Progenitor cell of endocrine pancreas (in vitro differentiated cells): ENCODE measurements around the gene IGFBP6. TPM values are rescaled to one million over a fixed set of nuclear protein-coding genes. Genes with fewer than 3 reads are reported as not detected.

Experiments
- DNase-seq: peaks from one replicate; pipeline ENCODE4 v3.0.0; 2021; ENCODE audit warnings: low spot score; ENCODE audit not compliant: unreplicated experiment
- H3K27ac Mint-ChIP-seq: 2 replicates; pipeline ENCODE4 v1.8.0; 2021; ENCODE audit warnings: mild to moderate bottlenecking, moderate library complexity, mixed read lengths
- H3K27me3 Mint-ChIP-seq: 2 replicates; pipeline ENCODE4 v1.8.0; 2021; ENCODE audit warnings: mixed read lengths
- H3K36me3 Mint-ChIP-seq: 2 replicates; pipeline ENCODE4 v1.8.0; 2022; ENCODE audit warnings: mixed read lengths; ENCODE audit not compliant: insufficient read depth
- H3K4me1 Mint-ChIP-seq: 2 replicates; pipeline ENCODE4 v1.8.0; 2021; ENCODE audit warnings: low read depth, mixed read lengths
- H3K4me3 Mint-ChIP-seq: 2 replicates; pipeline ENCODE4 v1.8.0; 2021; ENCODE audit warnings: low read depth, mild to moderate bottlenecking, moderate library complexity, mixed read lengths
- H3K9me3 Mint-ChIP-seq: 2 replicates; pipeline ENCODE4 v1.8.0; 2021; ENCODE audit warnings: low read depth, mixed read lengths
- total RNA-seq: library from RNA; stranded (reverse); gene quantifications from 2 replicates; pipeline ENCODE4 v1.2.1, GENCODE V29; 2021
- TF ChIP-seq, protein P1 (sequence below): fragments of 200-600 bp; sonication (generic); IDR thresholded peaks from one replicate; pipeline ENCODE4 v1.5.0; 2021; ENCODE audit warnings: antibody characterized with exemption, mild to moderate bottlenecking; ENCODE audit not compliant: unreplicated experiment

Gene IGFBP6
- total RNA-seq, 1 donor from 2014 or later, result 25.7 TPM

DNA sequence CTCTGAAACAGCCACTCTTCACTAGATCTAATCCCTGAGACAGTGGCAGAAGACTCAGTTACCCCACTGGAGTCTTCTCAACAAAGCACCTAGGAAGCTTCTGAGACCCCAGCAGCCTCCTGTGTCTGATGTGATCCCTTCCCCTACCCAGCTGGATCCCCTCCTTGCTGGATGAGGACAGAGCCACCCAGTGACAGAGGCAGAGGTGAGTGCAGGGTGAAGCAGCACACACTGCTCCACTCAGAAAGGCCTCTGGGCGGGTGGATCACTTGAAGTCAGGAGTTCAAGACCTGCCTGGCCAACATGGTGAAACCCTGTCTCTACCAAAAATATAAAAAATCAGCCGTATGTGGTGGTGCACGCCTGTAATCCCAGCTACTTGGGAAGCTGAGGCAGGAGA, 21.0 kb upstream of the IGFBP6 start:
- Mint-ChIP-seq H3K4me3 (peak overlapping the region; percentile 60), H3K9me3 (no peaks in the 10 kb centered on the region), H3K27me3 (no peaks in the 10 kb centered on the region), H3K36me3 (peaks cover 22% of the 10 kb centered on the region), H3K4me1 (peaks cover 47% of the 10 kb centered on the region), H3K27ac (peak overlapping the region; percentile 87)
- TF ChIP-seq, protein P1, sequence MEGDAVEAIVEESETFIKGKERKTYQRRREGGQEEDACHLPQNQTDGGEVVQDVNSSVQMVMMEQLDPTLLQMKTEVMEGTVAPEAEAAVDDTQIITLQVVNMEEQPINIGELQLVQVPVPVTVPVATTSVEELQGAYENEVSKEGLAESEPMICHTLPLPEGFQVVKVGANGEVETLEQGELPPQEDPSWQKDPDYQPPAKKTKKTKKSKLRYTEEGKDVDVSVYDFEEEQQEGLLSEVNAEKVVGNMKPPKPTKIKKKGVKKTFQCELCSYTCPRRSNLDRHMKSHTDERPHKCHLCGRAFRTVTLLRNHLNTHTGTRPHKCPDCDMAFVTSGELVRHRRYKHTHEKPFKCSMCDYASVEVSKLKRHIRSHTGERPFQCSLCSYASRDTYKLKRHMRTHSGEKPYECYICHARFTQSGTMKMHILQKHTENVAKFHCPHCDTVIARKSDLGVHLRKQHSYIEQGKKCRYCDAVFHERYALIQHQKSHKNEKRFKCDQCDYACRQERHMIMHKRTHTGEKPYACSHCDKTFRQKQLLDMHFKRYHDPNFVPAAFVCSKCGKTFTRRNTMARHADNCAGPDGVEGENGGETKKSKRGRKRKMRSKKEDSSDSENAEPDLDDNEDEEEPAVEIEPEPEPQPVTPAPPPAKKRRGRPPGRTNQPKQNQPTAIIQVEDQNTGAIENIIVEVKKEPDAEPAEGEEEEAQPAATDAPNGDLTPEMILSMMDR, result no peak
- DNase-seq, result no peak

DNA sequence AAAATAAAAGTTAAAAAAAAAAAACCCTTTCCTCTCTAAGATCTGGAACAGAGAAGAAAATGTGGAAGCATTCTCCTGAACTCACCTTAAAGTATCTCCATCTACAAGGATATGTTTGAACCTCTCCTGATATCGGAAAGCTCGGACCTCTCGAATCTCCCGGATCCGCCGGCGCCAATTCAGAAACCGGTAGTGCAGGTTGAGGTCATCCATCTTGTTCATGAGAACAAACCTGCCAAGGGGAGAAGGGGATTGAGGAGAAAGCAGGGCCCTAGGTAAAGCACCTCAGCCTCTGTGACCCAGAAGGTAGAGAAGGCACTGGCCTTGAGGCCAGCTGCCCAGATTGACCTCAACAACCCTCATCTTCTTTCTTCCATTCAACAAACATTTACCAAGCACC, 20.4 kb upstream of the IGFBP6 start:
- Mint-ChIP-seq H3K4me1 (peaks cover 44% of the 10 kb centered on the region), H3K36me3 (peaks cover 22% of the 10 kb centered on the region), H3K4me3 (peak overlapping the region; percentile 60), H3K9me3 (no peaks in the 10 kb centered on the region), H3K27me3 (no peaks in the 10 kb centered on the region), H3K27ac (peak overlapping the region; percentile 87)
- TF ChIP-seq, protein P1, result no peak
- peak; percentile 45 for DNase-seq

DNA sequence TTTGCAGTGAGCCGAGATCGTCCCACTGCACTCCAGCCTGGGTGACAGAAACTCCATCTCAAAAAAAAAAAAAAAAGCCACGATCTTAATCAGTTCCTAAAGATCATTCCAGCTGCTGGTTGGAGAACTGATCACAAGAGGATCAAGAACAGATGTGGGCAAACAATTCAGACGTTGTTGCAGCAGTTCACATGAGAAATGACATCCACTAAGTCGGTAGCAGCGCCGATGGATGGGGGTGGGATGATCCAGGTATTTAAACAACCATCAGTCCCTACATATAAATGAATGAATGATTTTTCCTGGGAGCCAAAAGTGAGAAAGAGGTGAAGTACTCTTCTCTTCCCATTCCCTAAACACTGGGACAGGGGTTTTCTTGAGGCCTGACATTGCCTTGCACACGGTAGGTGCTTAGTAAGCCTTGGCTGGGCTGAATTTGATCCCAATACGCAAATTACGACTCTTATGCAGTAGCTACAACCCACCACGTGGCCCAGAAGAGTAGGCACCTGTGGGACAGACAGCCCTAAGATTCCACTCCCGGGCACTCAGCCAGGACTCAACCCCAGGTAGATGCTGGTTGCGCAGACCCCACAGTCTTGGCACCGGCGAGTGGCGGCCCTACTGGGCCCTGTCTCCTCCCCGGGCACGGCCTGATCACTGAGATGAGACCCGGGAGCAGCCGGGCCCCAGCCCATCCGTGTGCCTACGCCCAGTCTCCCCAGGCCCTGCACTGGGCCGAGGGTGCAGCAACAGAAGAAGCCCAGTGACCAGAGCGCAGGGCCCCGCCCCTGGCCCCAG, 18.8 kb upstream of the IGFBP6 start:
- H3K4me1 Mint-ChIP-seq, result peaks cover 35% of the 10 kb centered on the region
- peaks cover 18% of the 10 kb centered on the region for H3K36me3 Mint-ChIP-seq

DNA sequence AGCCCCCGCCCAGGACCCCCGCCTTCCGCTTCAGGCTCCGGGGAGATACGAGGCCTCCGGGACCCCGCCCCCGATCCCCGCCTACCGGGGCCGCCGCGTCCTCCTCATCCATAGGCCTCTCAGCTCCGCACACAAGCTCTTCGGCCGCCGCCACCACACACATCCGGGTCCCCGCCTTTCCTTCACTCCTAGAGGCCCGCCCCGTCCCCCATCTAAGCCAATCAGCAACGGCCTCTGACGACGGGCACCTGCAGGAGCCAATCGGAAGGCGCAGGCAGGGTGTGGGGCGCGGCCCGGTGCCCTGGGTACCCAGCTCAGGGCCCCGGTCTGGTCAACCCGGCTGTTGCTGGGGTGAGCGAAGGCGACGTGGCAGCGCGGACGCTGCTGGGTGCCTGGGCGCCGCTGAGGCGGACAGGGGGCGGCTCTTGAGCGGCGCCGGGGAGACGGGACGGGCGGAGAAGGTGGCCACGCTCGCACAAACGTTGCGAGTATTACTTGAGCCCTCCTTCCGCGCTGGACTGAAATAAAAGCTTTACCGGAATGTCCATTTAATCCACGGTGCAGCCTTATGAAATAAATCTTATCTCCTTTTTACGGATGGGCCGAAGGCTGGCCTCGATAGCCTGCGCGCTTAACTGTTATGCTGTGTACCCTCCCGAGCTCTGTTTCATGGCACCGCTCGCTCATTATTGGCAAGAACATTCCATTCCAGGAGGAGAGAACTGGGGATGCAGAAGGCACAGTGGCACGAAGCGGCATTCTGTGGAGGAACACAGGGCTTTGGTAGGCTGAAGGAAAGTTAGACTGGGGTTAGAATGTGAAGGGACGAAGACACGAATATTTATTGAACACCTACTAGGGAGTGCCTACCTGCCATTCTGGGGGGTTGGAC, 18.0 kb upstream of the IGFBP6 start, which contains the start of gene SPRYD3:
Gene SPRYD3 (minus strand): TSS at position 165 of the 892 bp plus-strand sequence. CDS start 57 bp downstream, at position 108.
- no peaks in the 10 kb centered on the region for H3K9me3 Mint-ChIP-seq
- no peaks in the 10 kb centered on the region for H3K27me3 Mint-ChIP-seq
- peaks cover 35% of the 10 kb centered on the region for H3K4me1 Mint-ChIP-seq
- peak within 1 kb of the TSS; percentile 97 for H3K27ac Mint-ChIP-seq
- H3K4me3 Mint-ChIP-seq, result peak within 1 kb of the TSS; percentile 80
- peaks cover 10% of the 10 kb centered on the region for H3K36me3 Mint-ChIP-seq
- TF ChIP-seq, protein P1, result no peak
- DNase-seq, result peak; percentile 98

More for the DNA sequence above, 18.8 kb upstream of the IGFBP6 start:
- Mint-ChIP-seq H3K27ac (peak overlapping the region; percentile 97), H3K27me3 (no peaks in the 10 kb centered on the region), H3K4me3 (peak overlapping the region; percentile 80), H3K9me3 (no peaks in the 10 kb centered on the region)
- DNase-seq, result no peak
- TF ChIP-seq, protein P1, result peak; percentile 21

DNA sequence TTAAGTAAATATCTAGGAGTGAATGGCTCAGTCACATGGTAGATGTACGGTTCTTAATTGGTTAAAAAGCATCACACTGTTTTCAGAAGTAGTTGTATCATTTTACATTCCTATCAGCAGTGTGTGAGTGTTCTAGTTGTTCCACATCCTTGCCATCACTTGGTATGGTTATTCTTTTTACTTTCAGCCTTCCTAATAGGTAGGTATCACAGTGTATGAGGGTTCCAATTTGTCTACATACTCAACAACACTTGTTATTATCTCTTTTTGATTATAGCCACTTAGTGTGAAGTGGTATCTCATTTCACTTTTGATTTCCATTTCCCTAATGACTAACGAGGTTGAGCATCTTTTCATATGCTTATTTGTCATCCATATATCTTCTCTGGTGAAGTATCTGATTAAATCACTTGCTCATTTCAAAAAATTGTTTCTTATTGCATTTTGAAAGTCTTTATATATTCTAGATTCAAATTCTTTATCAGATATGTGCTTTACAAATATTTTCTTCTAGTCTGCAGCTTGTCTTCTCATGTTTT, 14.8 kb upstream of the IGFBP6 start:
- Mint-ChIP-seq H3K4me3 (no peak overlapping the region), H3K27me3 (no peaks in the 10 kb centered on the region), H3K4me1 (peaks cover 10% of the 10 kb centered on the region), H3K27ac (no peak overlapping the region), H3K9me3 (no peaks in the 10 kb centered on the region), H3K36me3 (no peaks in the 10 kb centered on the region)
- TF ChIP-seq, protein P1, result no peak
- no peak for DNase-seq
